ENCODE measurements around the gene PRKCH. TPM values are rescaled to one million over a fixed set of nuclear protein-coding genes. Genes with fewer than 3 reads are reported as not detected.

PRKCH gene
- total RNA-seq, 4 donors from 2014 or later, result 17.9 to 28.7 (median 25.0) TPM

DNA sequence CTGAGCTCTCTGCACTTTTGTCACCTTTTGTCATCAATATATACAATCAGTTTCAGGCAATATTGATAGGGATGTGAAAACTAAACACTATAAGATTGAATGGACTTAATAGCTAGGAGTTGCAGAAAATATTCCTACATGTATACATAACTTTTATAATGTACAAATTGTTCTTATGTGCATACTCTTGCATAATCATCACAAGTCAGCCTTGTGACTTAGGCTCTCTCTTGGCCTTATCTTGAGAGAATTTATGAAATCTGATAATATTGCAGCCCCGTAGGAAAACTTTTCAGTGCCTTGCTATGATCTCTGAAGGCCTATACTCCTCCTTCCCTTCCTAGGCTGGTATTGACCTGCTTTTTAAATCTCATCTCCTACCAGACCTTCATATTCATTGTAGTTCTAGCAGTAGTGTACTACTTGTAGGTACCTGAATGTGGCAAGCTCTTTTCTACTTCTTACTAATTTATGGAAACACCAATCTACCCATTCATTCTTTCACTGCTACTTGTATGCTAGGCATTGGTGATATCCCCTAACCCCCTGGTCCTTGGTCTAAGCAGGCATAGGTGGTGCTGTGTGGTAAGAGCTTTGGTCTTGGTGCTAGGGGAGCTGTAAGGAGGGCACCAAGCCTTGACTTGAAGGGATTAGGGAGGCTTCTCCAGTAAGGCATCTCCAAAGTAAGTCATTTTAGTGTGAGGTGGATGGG is 100.0 kb downstream of the PRKCH start:
- TF ChIP-seq, protein P1, sequence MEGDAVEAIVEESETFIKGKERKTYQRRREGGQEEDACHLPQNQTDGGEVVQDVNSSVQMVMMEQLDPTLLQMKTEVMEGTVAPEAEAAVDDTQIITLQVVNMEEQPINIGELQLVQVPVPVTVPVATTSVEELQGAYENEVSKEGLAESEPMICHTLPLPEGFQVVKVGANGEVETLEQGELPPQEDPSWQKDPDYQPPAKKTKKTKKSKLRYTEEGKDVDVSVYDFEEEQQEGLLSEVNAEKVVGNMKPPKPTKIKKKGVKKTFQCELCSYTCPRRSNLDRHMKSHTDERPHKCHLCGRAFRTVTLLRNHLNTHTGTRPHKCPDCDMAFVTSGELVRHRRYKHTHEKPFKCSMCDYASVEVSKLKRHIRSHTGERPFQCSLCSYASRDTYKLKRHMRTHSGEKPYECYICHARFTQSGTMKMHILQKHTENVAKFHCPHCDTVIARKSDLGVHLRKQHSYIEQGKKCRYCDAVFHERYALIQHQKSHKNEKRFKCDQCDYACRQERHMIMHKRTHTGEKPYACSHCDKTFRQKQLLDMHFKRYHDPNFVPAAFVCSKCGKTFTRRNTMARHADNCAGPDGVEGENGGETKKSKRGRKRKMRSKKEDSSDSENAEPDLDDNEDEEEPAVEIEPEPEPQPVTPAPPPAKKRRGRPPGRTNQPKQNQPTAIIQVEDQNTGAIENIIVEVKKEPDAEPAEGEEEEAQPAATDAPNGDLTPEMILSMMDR (IDR thresholded peaks at IDR 0.05), result no peak
- TF ChIP-seq POLR2AphosphoS5 (IDR thresholded peaks at IDR 0.05) (no peak), EP300 (IDR thresholded peaks at IDR 0.05) (no peak)
- no peak for ATAC-seq
- H3K9me3 ChIP-seq, result no peaks in the 10 kb centered on the region
- no peaks in the 10 kb centered on the region for H3K36me3 ChIP-seq
- no peak overlapping the region for H3K27ac ChIP-seq
- 83 to 100% methylated on average over 1 of the region's 1 CpG for WGBS, 2 donors (ENCODE audit: low coverage in 1 of 2)
- H3K27me3 ChIP-seq, result no peaks in the 10 kb centered on the region
- peaks cover 0 to 4% (median 0%) of the 10 kb centered on the region in 3 donors for H3K4me1 ChIP-seq
- no peak overlapping the region for H3K4me3 ChIP-seq

DNA sequence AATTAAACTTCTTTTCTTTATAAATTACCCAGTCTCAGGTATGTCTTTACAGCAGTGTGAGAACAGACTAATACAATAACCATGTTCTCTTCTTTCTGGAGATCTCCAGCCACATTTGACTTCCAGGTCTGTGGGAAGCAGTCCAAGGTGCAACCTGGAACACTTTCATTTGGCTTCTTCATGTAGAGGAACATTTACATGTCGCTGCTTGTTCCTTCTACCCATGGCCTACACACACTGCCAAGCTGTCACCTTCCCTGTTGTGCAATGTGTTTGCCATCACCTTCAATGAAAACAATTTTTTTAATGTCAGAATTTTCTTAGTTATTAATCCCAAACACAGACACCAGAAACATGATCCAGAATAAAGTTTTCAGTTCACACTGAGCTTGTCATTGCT is 104.7 kb downstream of the PRKCH start:
- Histone ChIP-seq H3K4me1 (no peaks in the 10 kb centered on the region), H3K9me3 (no peaks in the 10 kb centered on the region), H3K27me3 (no peaks in the 10 kb centered on the region), H3K27ac (no peak overlapping the region), H3K4me3 (no peak overlapping the region), H3K36me3 (no peaks in the 10 kb centered on the region)
- 50 to 85% methylated on average over 1 of the region's 1 CpG for WGBS, 2 donors (ENCODE audit: low coverage in 1 of 2)
- no peak for ATAC-seq
- no peak for TF ChIP-seq POLR2AphosphoS5 (IDR thresholded peaks at IDR 0.05)
- TF ChIP-seq, protein P1 (IDR thresholded peaks at IDR 0.05), result no peak
- TF ChIP-seq POLR2A (IDR thresholded peaks at IDR 0.05), result no peak
- TF ChIP-seq EP300 (IDR thresholded peaks at IDR 0.05), result no peak

DNA sequence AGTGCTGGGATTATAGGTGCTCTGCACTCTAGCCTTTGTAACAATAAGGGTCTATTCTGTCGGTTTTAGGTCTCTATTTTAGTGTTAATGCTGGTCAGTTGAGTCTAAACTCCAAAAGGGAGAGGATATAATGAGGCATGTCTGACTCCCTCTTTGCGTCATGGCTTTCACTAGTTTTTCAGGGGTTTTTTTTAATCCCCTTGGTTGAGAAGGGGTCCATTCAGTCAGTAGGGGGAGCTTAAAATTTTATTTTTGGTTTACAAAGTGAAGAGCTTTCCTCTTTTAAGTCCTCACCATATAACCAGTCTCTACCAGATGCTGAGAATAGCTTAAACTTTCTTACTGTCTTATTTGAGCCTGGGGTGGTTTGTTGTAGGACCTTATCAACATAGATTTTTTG is 106.9 kb downstream of the PRKCH start:
- Histone ChIP-seq H3K27ac (no peak overlapping the region), H3K4me3 (no peak overlapping the region), H3K36me3 (no peaks in the 10 kb centered on the region), H3K4me1 (no peaks in the 10 kb centered on the region), H3K27me3 (peaks cover 5% of the 10 kb centered on the region), H3K9me3 (peaks cover 0 to 7% (median 0%) of the 10 kb centered on the region in 3 donors)
- no peak for TF ChIP-seq POLR2AphosphoS5 (IDR thresholded peaks at IDR 0.05)
- WGBS, 2 donors (ENCODE audit: low coverage in 1 of 2), result 69 to 75% methylated on average over 2 of the region's 2 CpGs
- ATAC-seq, result no peak

DNA sequence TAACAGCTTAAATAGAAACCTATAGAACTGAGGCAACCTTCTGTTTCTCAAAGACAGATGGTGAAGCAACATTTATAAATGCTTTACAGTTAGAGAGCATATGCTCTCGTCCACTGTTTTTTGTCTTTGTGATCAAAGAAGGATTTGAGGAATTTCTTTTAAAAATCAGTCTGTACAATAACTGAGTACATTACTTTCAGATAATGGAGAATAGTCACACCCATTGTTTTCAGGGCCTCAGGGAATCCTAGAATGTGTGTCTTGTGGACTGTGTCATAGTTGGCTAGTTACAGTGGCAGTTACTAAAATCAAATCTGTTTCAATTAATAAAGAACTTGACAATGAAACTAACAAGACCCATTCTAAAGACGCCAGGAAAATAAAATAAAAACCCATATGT is 107.9 kb downstream of the PRKCH start:
- H3K27ac ChIP-seq, result no peak overlapping the region
- no peak for ATAC-seq
- 38 to 43% methylated on average over 2 of the region's 2 CpGs for WGBS, 2 donors (ENCODE audit: low coverage in 1 of 2)

DNA sequence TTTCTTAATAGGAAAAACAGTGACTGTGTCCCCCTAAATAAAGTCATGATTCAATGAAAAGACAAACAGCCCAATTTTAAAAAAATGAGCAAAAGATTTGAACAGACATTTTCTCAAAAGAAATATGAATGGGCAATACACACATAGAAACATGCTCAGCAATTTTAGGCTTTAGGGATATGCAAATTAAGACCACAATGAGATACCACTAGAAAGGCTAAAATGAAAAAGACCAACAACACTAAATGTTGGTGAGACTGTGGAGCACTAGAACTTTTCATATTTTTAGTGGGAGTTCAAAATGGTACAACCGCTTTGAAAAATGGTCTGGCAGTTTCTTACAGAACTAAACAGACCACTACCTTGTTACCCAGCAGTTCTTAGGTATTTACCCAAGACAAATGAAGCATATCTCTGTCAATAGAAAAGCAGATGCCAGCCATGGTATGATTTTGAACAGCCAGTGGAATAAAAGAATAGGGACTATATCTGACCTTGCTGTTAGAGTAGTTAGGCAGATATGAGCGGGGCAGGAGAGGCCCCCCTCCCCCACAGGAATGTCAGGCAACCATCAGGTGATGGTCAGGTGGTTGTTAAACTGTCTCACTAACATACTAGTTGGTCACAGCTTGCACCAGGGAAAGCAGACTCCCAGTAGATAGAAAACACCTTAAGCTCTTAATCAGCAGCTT is 108.8 kb downstream of the PRKCH start:
- WGBS, 2 donors (ENCODE audit: low coverage in 1 of 2), result 92 to 100% methylated on average over 1 to 2 of the region's 2 CpGs

More for the DNA sequence above, 107.9 kb downstream of the PRKCH start:
- no peaks in the 10 kb centered on the region for H3K4me1 ChIP-seq
- H3K9me3 ChIP-seq, result peaks cover 0 to 7% (median 0%) of the 10 kb centered on the region in 3 donors
- no peaks in the 10 kb centered on the region for H3K36me3 ChIP-seq
- no peak overlapping the region for H3K4me3 ChIP-seq
- peaks cover 5% of the 10 kb centered on the region for H3K27me3 ChIP-seq
- TF ChIP-seq POLR2AphosphoS5 (IDR thresholded peaks at IDR 0.05) (no peak), POLR2A (IDR thresholded peaks at IDR 0.05) (no peak), EP300 (IDR thresholded peaks at IDR 0.05) (no peak)
- TF ChIP-seq, protein P1 (IDR thresholded peaks at IDR 0.05), result no peak

More for the DNA sequence above, 108.8 kb downstream of the PRKCH start:
- H3K27me3 ChIP-seq, result peaks cover 5% of the 10 kb centered on the region
- H3K4me3 ChIP-seq, result no peak overlapping the region
- H3K27ac ChIP-seq, result no peak overlapping the region
- peaks cover 0 to 7% (median 0%) of the 10 kb centered on the region in 3 donors for H3K9me3 ChIP-seq
- no peak for ATAC-seq
- TF ChIP-seq POLR2A (IDR thresholded peaks at IDR 0.05) (no peak), EP300 (IDR thresholded peaks at IDR 0.05) (no peak), POLR2AphosphoS5 (IDR thresholded peaks at IDR 0.05) (no peak)
- TF ChIP-seq, protein P1 (IDR thresholded peaks at IDR 0.05), result no peak
- H3K4me1 ChIP-seq, result no peaks in the 10 kb centered on the region
- H3K36me3 ChIP-seq, result no peaks in the 10 kb centered on the region
